ENCODE data around the gene NFS1. TPM values are rescaled to one million over a fixed set of nuclear protein-coding genes. Genes with fewer than 3 reads are reported as not detected.
"Not testable (repeated sequence)": the region's sequence is repeated elsewhere in the genome, so short reads cannot be mapped to it uniquely, and the experiment has no call there.

Gene NFS1
- total RNA-seq, 1 donor from 2014 or later, result 19.5 TPM

GRCh38 chr20:35721621-35722020, 22.5 kb upstream of the NFS1 start:
- ATAC-seq (no peak), DNase-seq (no peak)
- H3K36me3 ChIP-seq, result peaks cover 100% of the 10 kb centered on the region
- no peaks in the 10 kb centered on the region for H3K27me3 ChIP-seq
- intact Hi-C loops (cut with DNase I), result no loop called here
- H3K27ac ChIP-seq, result no peak overlapping the region
- H3K4me1 ChIP-seq, result peaks cover 4% of the 10 kb centered on the region
- no peak overlapping the region for H3K4me3 ChIP-seq
- no peak for TF ChIP-seq CTCF (IDR thresholded peaks at IDR 0.05)
- no peaks in the 10 kb centered on the region for H3K9me3 ChIP-seq

- Histone ChIP-seq H3K36me3 (peaks cover 100% of the 10 kb centered on the region), H3K27me3 (no peaks in the 10 kb centered on the region), H3K4me3 (no peak overlapping the region), H3K4me1 (peaks cover 4% of the 10 kb centered on the region), H3K27ac (no peak overlapping the region), H3K9me3 (no peaks in the 10 kb centered on the region)
- DNase-seq (no peak), ATAC-seq (no peak)
- no peak for TF ChIP-seq CTCF (IDR thresholded peaks at IDR 0.05)
- intact Hi-C loops (cut with DNase I), result no loop called here
Measured at GRCh38 chr20:35721219-35721618, 22.1 kb upstream of the NFS1 start.

GRCh38 chr20:35720165-35721123, 21.3 kb upstream of the NFS1 start:
- intact Hi-C loops (cut with DNase I), result no loop called here
- Histone ChIP-seq H3K36me3 (peaks cover 100% of the 10 kb centered on the region), H3K4me3 (no peak overlapping the region), H3K27ac (no peak overlapping the region), H3K9me3 (no peaks in the 10 kb centered on the region), H3K27me3 (no peaks in the 10 kb centered on the region), H3K4me1 (peaks cover 4% of the 10 kb centered on the region)
- DNase-seq, result no peak
- no peak for ATAC-seq
- TF ChIP-seq CTCF (IDR thresholded peaks at IDR 0.05), result no peak

- intact Hi-C loops (cut with DNase I), result loop anchor here (10.0 kb wide), 1 partner anchor 165 kb away; no protein-coding TSS in a partner anchor
- Histone ChIP-seq H3K36me3 (peaks cover 100% of the 10 kb centered on the region), H3K27ac (no peak overlapping the region), H3K4me1 (no peaks in the 10 kb centered on the region), H3K9me3 (no peaks in the 10 kb centered on the region), H3K4me3 (no peak overlapping the region), H3K27me3 (no peaks in the 10 kb centered on the region)
- TF ChIP-seq CTCF (IDR thresholded peaks at IDR 0.05), result no peak
- no peak for ATAC-seq
- DNase-seq, result no peak
Measured at GRCh38 chr20:35719717-35720116, 20.6 kb upstream of the NFS1 start.

GRCh38 chr20:35718972-35719635, 20.0 kb upstream of the NFS1 start:
- no peak overlapping the region for H3K4me3 ChIP-seq
- no peaks in the 10 kb centered on the region for H3K4me1 ChIP-seq
- no peaks in the 10 kb centered on the region for H3K9me3 ChIP-seq
- ATAC-seq (no peak), DNase-seq (no peak)
- peaks cover 100% of the 10 kb centered on the region for H3K36me3 ChIP-seq
- H3K27ac ChIP-seq, result no peak overlapping the region
- intact Hi-C loops (cut with DNase I), result loop anchor here (10.0 kb wide), 1 partner anchor 166 kb away; no protein-coding TSS in a partner anchor
- no peak for TF ChIP-seq CTCF (IDR thresholded peaks at IDR 0.05)
- H3K27me3 ChIP-seq, result no peaks in the 10 kb centered on the region

- not testable (repeated sequence) for H3K27ac ChIP-seq, H3K4me1 ChIP-seq, ATAC-seq, H3K4me3 ChIP-seq, DNase-seq, H3K27me3 ChIP-seq, H3K9me3 ChIP-seq
- intact Hi-C loops (cut with DNase I), result loop anchor here (10.0 kb wide), 1 partner anchor 166 kb away; no protein-coding TSS in a partner anchor
- H3K36me3 ChIP-seq, result peaks cover 100% of the 10 kb centered on the region
Measured at GRCh38 chr20:35718321-35718720, 19.2 kb upstream of the NFS1 start.

Data from upper lobe of right lung (tissue), 1 donor.